ENCODE results near the gene NDUFV3. TPM values are rescaled to one million over a fixed set of nuclear protein-coding genes. Genes with fewer than 3 reads are reported as not detected.
A peak's percentile ranks its signal among the peaks of the same experiment; 100 is the strongest.

Gene NDUFV3
- total and polyA plus RNA-seq, 2 of the 13 experiments (the other 11 are each of a cell fraction or from before 2014, with no cell fraction given), result 14.2 to 29.6 TPM

DNA sequence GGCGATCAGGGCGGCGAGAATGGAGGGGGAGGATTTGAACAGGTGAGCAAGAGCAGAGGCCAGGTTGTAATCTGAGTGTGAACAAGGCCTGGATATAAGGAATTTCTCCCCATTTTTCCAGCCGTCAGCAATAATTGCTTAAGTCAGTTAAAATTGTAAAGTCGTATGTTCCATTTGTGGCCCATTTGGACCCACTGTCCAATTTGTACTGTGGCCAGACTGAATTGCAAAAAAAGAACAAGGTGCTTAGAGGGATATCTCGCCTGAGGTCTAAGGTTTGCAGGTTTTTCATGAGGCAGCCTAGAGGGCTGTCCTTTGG is 31.3 kb downstream of the NDUFV3 start:
- H3K36me3 ChIP-seq (replicated peaks in 1 of 2; ENCODE audit: control insufficient read depth in 1 of 2, insufficient read depth in 2 of 2, low read length in 2 of 2), result no peaks in the 10 kb centered on the region
- intact Hi-C loops (cut with micrococcal nuclease; ENCODE audit: unreplicated experiment), result loop anchor here (5.0 kb wide), 1 partner anchor 48 kb away; the partner anchor contains the start of gene PKNOX1
- H3K9ac ChIP-seq (ENCODE audit: insufficient read depth, low read depth, low read length), result no peak overlapping the region
- POLR2A ChIA-PET, result no interaction called here
- peaks cover 0 to 1% of the 10 kb centered on the region in 2 experiments; a peak in 2 of 5 replicates for H3K27me3 ChIP-seq (ENCODE audit: control insufficient read depth in 1 of 2, insufficient read depth in 2 of 2, low read length in 2 of 2)
- no TSS peak for BruUV-seq (replicated peaks)
- H3K27ac ChIP-seq (ENCODE audit: extremely low read length, insufficient read depth, low read length), result no peak overlapping the region
- DNase-seq (ENCODE audit: low spot score) (no peak), ATAC-seq (no peak), FAIRE-seq (no peak)
- no peak overlapping the region for H2AFZ ChIP-seq (ENCODE audit: low read length)
- H3K4me2 ChIP-seq (ENCODE audit: low read depth, low read length), result no peak overlapping the region
- no peaks in the 10 kb centered on the region for H3K9me3 ChIP-seq (ENCODE audit: low read length)
- no peaks in the 10 kb centered on the region for H4K20me1 ChIP-seq (ENCODE audit: insufficient read depth, low read length)
- H3K4me3 ChIP-seq (replicated peaks in 1 of 3; ENCODE audit: insufficient read depth in 1 of 3, low read depth in 2 of 3, low read length in 3 of 3), result no peak overlapping the region
- in situ Hi-C loops (cut with HindIII; ENCODE audit: extremely low pct_ligation_motif_present, low pct_unique_long_range_greater_than_20kb), result no loop called here
- 98% methylated on average over 6 of the region's 6 CpGs for WGBS (ENCODE audit: low lambda C conversion rate)
- peak; percentile 44 to 52; a peak in 2 of 4 replicates for TF ChIP-seq MAFK (conservative IDR thresholded peaks at IDR 0.05 in 1 of 2, IDR thresholded peaks at IDR 0.05 in 1 of 2; ENCODE audit: low read length in 2 of 2)
- TF ChIP-seq ZNF280B (CRISPR knock-in tag; IDR thresholded peaks at IDR 0.05; ENCODE audit: borderline replicate concordance), result no peak
- 0 out of 2 replicates have a peak, but pooled peaks have one; percentile 4 for TF ChIP-seq MAFF (IDR thresholded peaks at IDR 0.05; ENCODE audit: low read depth, low read length)
- CTCF ChIA-PET (ENCODE audit: low intra/inter-chr PET ratio, low total read pairs), result no interaction called here
- H3K4me1 ChIP-seq (ENCODE audit: insufficient read depth, low read length), result peaks cover 14% of the 10 kb centered on the region
- H3K79me2 ChIP-seq (ENCODE audit: insufficient read depth, low read length), result no peaks in the 10 kb centered on the region

GRCh38 chr21:42925114-42925926 is 32.2 kb downstream of the NDUFV3 start, which contains the start of gene ERVH48-1:
Gene ERVH48-1, minus strand, starts transcription at chr21:42925630. Its CDS starts 6,624 bp downstream, at chr21:42919006.
- no TSS peak for BruUV-seq (replicated peaks)
- Histone ChIP-seq H3K4me1 (ENCODE audit: insufficient read depth, low read length) (peaks cover 14% of the 10 kb centered on the region), H3K27ac (ENCODE audit: extremely low read length, insufficient read depth, low read length) (no peak within 1 kb of the TSS), H3K9me3 (ENCODE audit: low read length) (no peaks in the 10 kb centered on the region), H3K9ac (ENCODE audit: insufficient read depth, low read depth, low read length) (no peak within 1 kb of the TSS), H3K4me2 (ENCODE audit: low read depth, low read length) (no peak within 1 kb of the TSS), H4K20me1 (ENCODE audit: insufficient read depth, low read length) (no peaks in the 10 kb centered on the region), H3K36me3 (replicated peaks in 1 of 2; ENCODE audit: control insufficient read depth in 1 of 2, insufficient read depth in 2 of 2, low read length in 2 of 2) (no peaks in the 10 kb centered on the region), H3K27me3 (ENCODE audit: control insufficient read depth in 1 of 2, insufficient read depth in 2 of 2, low read length in 2 of 2) (peaks cover 0 to 1% of the 10 kb centered on the region in 2 experiments; a peak in 1 of 5 replicates), H3K4me3 (replicated peaks in 1 of 3; ENCODE audit: insufficient read depth in 1 of 3, low read depth in 2 of 3, low read length in 3 of 3) (no peak within 1 kb of the TSS), H3K79me2 (ENCODE audit: insufficient read depth, low read length) (no peaks in the 10 kb centered on the region), H2AFZ (ENCODE audit: low read length) (no peak within 1 kb of the TSS)
- WGBS (ENCODE audit: low lambda C conversion rate), result 87% methylated on average over 23 of the region's 29 CpGs
- intact Hi-C loops (cut with micrococcal nuclease; ENCODE audit: unreplicated experiment) (no loop called here), in situ Hi-C loops (cut with HindIII; ENCODE audit: extremely low pct_ligation_motif_present, low pct_unique_long_range_greater_than_20kb) (no loop called here)
- no peak for ATAC-seq
- CTCF ChIA-PET (ENCODE audit: low intra/inter-chr PET ratio, low total read pairs), result no interaction called here
- no peak for DNase-seq (ENCODE audit: low spot score)
- POLR2A ChIA-PET, result no interaction called here
- TF ChIP-seq, protein P1, sequence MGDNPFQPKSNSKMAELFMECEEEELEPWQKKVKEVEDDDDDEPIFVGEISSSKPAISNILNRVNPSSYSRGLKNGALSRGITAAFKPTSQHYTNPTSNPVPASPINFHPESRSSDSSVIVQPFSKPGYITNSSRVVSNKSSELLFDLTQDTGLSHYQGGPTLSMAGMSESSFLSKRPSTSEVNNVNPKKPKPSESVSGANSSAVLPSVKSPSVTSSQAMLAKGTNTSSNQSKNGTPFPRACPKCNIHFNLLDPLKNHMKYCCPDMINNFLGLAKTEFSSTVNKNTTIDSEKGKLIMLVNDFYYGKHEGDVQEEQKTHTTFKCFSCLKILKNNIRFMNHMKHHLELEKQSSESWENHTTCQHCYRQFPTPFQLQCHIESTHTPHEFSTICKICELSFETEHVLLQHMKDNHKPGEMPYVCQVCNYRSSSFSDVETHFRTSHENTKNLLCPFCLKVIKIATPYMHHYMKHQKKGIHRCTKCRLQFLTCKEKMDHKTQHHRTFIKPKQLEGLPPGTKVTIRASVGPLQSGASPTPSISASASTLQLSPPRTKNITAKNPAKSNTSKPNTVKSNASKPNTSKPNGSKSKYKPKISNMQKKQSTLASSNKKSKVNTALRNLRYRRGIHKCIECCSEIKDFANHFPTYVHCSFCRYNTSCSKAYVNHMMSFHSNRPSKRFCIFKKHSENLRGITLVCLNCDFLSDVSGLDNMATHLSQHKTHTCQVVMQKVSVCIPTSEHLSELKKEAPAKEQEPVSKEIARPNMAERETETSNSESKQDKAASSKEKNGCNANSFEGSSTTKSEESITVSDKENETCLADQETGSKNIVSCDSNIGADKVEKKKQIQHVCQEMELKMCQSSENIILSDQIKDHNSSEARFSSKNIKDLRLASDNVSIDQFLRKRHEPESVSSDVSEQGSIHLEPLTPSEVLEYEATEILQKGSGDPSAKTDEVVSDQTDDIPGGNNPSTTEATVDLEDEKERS (CRISPR knock-in tag; IDR thresholded peaks at IDR 0.05), result no peak
- 0 out of 2 replicates have a peak, but pooled peaks have one; percentile 61 for TF ChIP-seq ZBTB38 (CRISPR knock-in tag; IDR thresholded peaks at IDR 0.05)
- FAIRE-seq, result no peak
